ENCODE results near the gene MSRB2.

DNA sequence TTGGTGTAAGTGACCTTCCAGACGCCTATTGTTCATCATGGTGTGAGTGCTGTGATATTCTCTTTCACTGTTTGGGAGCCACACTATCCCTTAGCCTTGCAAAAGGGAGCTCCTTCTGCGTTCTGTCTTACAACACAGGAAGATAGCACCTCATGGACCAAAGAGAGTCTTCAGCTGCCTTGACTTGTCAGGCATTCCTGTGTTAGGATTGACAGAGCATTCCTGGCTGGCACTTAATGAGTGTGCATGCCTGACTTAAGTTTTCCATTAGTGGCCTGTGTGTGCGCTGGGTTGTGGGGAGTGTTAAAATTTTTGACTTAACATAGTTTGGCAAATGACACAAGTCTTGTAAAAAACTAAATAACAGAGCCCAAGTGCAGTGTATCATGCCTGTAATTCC, 21.9 kb upstream of the MSRB2 start:
- TF ChIP-seq POLR2A (IDR thresholded peaks at IDR 0.05; ENCODE audit: low read depth, low read length) (no peak), TAF1 (IDR thresholded peaks at IDR 0.05; ENCODE audit: borderline replicate concordance, low read depth, low read length) (no peak), POLR2AphosphoS5 (IDR thresholded peaks at IDR 0.05; ENCODE audit: low read depth, low read length) (no peak)
